ENCODE measurements around the gene HPS3. TPM values are rescaled to one million over a fixed set of nuclear protein-coding genes. Genes with fewer than 3 reads are reported as not detected.

HPS3 gene, protein sequence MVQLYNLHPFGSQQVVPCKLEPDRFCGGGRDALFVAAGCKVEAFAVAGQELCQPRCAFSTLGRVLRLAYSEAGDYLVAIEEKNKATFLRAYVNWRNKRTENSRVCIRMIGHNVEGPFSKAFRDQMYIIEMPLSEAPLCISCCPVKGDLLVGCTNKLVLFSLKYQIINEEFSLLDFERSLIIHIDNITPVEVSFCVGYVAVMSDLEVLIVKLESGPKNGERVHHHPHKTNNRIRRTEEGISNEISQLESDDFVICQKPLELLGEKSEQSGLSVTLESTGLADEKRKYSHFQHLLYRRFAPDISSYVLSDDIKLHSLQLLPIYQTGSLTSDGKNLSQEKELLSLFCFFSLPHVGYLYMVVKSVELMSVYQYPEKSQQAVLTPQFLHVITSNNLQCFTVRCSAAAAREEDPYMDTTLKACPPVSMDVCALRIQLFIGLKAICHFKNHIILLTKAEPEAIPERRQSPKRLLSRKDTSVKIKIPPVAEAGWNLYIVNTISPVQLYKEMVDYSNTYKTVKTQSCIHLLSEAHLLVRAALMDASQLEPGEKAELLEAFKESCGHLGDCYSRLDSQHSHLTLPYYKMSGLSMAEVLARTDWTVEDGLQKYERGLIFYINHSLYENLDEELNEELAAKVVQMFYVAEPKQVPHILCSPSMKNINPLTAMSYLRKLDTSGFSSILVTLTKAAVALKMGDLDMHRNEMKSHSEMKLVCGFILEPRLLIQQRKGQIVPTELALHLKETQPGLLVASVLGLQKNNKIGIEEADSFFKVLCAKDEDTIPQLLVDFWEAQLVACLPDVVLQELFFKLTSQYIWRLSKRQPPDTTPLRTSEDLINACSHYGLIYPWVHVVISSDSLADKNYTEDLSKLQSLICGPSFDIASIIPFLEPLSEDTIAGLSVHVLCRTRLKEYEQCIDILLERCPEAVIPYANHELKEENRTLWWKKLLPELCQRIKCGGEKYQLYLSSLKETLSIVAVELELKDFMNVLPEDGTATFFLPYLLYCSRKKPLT
- 35.8 to 41.0 TPM (median 37.1 TPM) in 5 replicates for total RNA-seq (2022; extraction: Qiagen RNA extraction; ENCODE audit: low read depth)

DNA sequence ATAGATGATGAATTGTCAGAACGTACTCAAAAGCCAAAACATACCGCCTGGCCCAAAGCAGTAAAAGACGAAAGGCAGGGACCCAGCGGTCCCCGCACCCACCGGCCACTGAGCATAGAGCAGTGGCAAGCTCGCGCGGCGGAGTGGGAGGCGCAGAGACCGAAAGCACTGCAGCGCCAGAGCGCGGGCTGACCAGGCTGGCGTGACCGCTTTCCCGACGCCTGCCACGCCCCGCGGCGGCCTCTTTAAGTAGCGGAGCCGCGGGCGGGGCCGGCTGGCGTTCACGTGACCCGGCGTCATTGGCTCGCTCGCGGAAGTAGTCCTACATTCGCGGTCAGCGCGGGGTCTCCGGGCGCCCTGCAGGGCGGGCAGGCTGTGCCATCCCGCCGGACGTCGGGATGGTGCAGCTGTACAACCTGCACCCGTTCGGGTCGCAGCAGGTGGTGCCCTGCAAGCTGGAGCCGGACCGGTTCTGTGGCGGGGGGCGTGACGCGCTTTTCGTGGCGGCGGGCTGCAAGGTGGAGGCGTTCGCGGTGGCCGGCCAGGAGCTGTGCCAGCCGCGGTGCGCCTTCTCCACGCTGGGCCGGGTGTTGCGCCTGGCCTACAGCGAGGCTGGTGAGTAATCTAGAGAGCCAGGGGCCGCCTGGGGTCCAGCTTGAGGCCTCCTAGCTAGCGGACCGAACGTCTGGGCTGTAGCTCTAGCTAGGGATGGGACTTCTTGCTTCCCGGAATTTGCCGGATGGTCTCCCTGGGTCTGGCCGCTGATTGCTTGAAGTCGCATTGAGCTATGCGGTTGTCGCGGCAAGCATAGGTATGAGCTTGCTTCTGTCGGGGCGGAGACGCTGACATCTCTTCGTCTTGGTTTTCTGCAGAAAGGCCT, at the start of gene HPS3:
HPS3 (plus strand) TSS at position 313 of the 880 bp plus-strand sequence; CDS start at position 399, 86 bp downstream.

GRCh38 chr3:149086232-149086988, 43.0 kb upstream of the HPS3 start, which contains the start of gene HLTF:
Gene HLTF (minus strand): TSS chr3:149086533. CDS start chr3:149086336, 197 bp downstream.

DNA sequence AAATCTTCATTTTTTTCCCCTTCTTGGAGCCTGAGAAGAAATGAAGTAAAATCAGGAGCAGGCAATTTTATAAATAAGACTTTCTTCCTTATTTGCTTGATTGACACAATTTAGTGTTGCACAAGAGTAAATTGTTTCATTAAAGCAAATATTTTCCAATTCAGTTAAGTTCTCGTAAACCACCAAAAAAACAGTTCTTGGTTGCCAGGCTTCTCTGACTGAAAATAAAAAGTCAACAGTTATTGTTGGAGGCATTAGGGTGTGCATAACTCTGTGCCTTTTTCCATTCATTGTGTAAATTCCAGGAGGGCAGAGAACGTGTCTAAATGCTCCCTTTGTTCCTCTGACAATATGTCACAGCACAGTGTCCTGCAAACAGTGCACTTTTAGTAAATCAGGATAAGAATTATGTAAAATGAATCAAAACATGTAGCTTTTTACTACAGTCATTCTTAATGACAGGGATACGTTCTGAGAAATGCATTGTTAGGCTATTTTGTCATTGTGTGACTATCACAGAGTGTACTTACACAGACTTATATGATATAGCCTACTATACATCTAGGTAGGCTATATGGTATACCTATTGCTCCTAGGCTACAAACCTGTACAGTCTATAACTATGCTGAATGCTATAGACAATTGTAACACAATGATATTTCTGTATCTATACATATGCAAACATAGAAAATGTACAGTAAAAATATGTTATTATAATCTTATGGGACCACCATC, 92.5 kb downstream of the HPS3 start, which contains the start of gene CP:
CP (minus strand) TSS at position 47 of the 735 bp plus-strand sequence; CDS start at position 10, 37 bp downstream.

Other genes with a start within 250 kb of the HPS3 start
- 34.2 to 43.0 TPM (median 35.5 TPM) in 5 replicates for gene GYG1, start 138.1 kb upstream of the HPS3 start, total RNA-seq (2022; extraction: Qiagen RNA extraction; ENCODE audit: low read depth)
- 12.5 to 24.1 TPM (median 18.3 TPM) in 5 replicates for gene HLTF, start 43.1 kb upstream of the HPS3 start, total RNA-seq (2022; extraction: Qiagen RNA extraction; ENCODE audit: low read depth)
- 3.4 to 8.3 TPM (median 5.9 TPM) in 5 replicates for gene CP, start 92.2 kb downstream of the HPS3 start, total RNA-seq (2022; extraction: Qiagen RNA extraction; ENCODE audit: low read depth)
- gene TM4SF18, start 204.0 kb downstream of the HPS3 start, total RNA-seq (2022; extraction: Qiagen RNA extraction; ENCODE audit: low read depth) = 42.4 to 49.6 TPM (median 45.0 TPM) in 5 replicates
- gene TM4SF1, start 248.0 kb downstream of the HPS3 start, total RNA-seq (2022; extraction: Qiagen RNA extraction; ENCODE audit: low read depth) = 1,446 to 2,525 TPM (median 1,775 TPM) in 5 replicates

Measured in A549 treated with CpdA at 1 μM for 4 hours (cell line).